H9 (cell line): Measurements from ENCODE around the gene SLC7A14. TPM values are rescaled to one million over a fixed set of nuclear protein-coding genes. Genes with fewer than 3 reads are reported as not detected.

Experiments used
- DNase-seq: peaks from one replicate; pipeline ENCODE4 v3.0.0-alpha.2; 2017
- H2AFZ ChIP-seq: one replicate; pipeline ENCODE4 v1.6.1; 2013; ENCODE audit warnings: mild to moderate bottlenecking, low read length, control low read depth, moderate library complexity
- H2AK5ac ChIP-seq: 2 replicates; pipeline ENCODE4 v1.6.1; 2013; ENCODE audit warnings: low read length, control low read depth, mixed read lengths; ENCODE audit not compliant: insufficient read length
- H2BK120ac ChIP-seq: one replicate; pipeline ENCODE4 v1.6.1; 2013; ENCODE audit warnings: low read depth, mild to moderate bottlenecking, low read length, control low read depth, inconsistent platforms; ENCODE audit not compliant: poor library complexity, severe bottlenecking
- H2BK12ac ChIP-seq: 2 replicates; pipeline ENCODE4 v1.6.1; 2013; ENCODE audit warnings: low read length, control low read depth, mixed read lengths, low read depth; ENCODE audit not compliant: insufficient read length
- H2BK15ac ChIP-seq: 2 replicates; pipeline ENCODE4 v1.6.1; 2013; ENCODE audit warnings: low read depth, low read length, control low read depth
- H2BK20ac ChIP-seq: one replicate; pipeline ENCODE4 v1.6.1; 2013; ENCODE audit warnings: low read depth, mild to moderate bottlenecking, low read length, control low read depth, inconsistent platforms; ENCODE audit not compliant: poor library complexity, severe bottlenecking
- H2BK5ac ChIP-seq: 2 replicates; pipeline ENCODE4 v1.6.1; 2013; ENCODE audit warnings: low read length, control low read depth, mixed read lengths; ENCODE audit not compliant: insufficient read length
- H3K14ac ChIP-seq: 2 replicates; pipeline ENCODE4 v1.6.1; 2013; ENCODE audit warnings: low read length, control low read depth; ENCODE audit not compliant: insufficient read depth
- H3K18ac ChIP-seq: 2 replicates; pipeline ENCODE4 v1.6.1; 2013; ENCODE audit warnings: low read depth, mild to moderate bottlenecking, mixed read lengths, low read length, control low read depth; ENCODE audit not compliant: insufficient read length
- H3K23ac ChIP-seq: 2 replicates; pipeline ENCODE4 v1.6.1; 2013; ENCODE audit warnings: low read length, control low read depth, mixed read lengths, low read depth; ENCODE audit not compliant: insufficient read length
- H3K23me2 ChIP-seq: 2 replicates; pipeline ENCODE4 v1.6.1; 2013; ENCODE audit warnings: low read depth, mild to moderate bottlenecking, mixed read lengths, low read length, control low read depth; ENCODE audit not compliant: insufficient read length, poor library complexity, severe bottlenecking
- H3K27ac ChIP-seq: 2 replicates; pipeline ENCODE4 v1.5.1; 2013; ENCODE audit warnings: low read length, control low read depth, mixed read lengths, low read depth; ENCODE audit not compliant: insufficient read length
- H3K27me3 ChIP-seq: 2 replicates; pipeline ENCODE4 v1.6.1; 2013; ENCODE audit warnings: low read length, control low read depth, inconsistent platforms; ENCODE audit not compliant: insufficient read depth
- H3K4ac ChIP-seq: 2 replicates; pipeline ENCODE4 v1.6.1; 2013; ENCODE audit warnings: low read depth, mild to moderate bottlenecking, control low read depth, inconsistent platforms, low read length, moderate library complexity
- H3K4me1 ChIP-seq: 2 replicates; pipeline ENCODE4 v1.6.1; 2013; ENCODE audit warnings: low read length, control low read depth, inconsistent platforms; ENCODE audit not compliant: insufficient read depth
- H3K4me2 ChIP-seq: 2 replicates; pipeline ENCODE4 v1.6.1; 2013; ENCODE audit warnings: low read length, control low read depth, mixed read lengths; ENCODE audit not compliant: insufficient read length, insufficient read depth
- H3K56ac ChIP-seq: 2 replicates; pipeline ENCODE4 v1.6.1; 2013; ENCODE audit warnings: low read depth, mild to moderate bottlenecking, mixed read lengths, low read length, control low read depth; ENCODE audit not compliant: insufficient read length
- H3K79me1 ChIP-seq: 2 replicates; pipeline ENCODE4 v1.6.1; 2013; ENCODE audit warnings: low read depth, mild to moderate bottlenecking, moderate library complexity, low read length, control low read depth, inconsistent platforms; ENCODE audit not compliant: insufficient read depth, poor library complexity, severe bottlenecking
- H3K79me2 ChIP-seq: 2 replicates; pipeline ENCODE4 v1.6.1; 2013; ENCODE audit warnings: low read length, control low read depth, inconsistent platforms; ENCODE audit not compliant: insufficient read depth
- H3K9ac ChIP-seq: 2 replicates; pipeline ENCODE4 v1.6.1; 2013; ENCODE audit warnings: low read length, control low read depth, mixed read lengths; ENCODE audit not compliant: insufficient read length; ENCODE audit errors: extremely low read depth
- H3K9me3 ChIP-seq: one replicate; pipeline ENCODE4 v1.6.1; 2013; ENCODE audit warnings: low read depth, low read length, inconsistent platforms; ENCODE audit not compliant: control insufficient read depth
- H3T11ph ChIP-seq: one replicate; pipeline ENCODE4 v1.6.1; 2013; ENCODE audit warnings: mild to moderate bottlenecking, low read length, control low read depth, inconsistent platforms
- H4K20me1 ChIP-seq: one replicate; pipeline ENCODE4 v1.6.1; 2013; ENCODE audit not compliant: control insufficient read depth, insufficient read length, insufficient read depth
- H4K5ac ChIP-seq: 2 replicates; pipeline ENCODE4 v1.6.1; 2013; ENCODE audit warnings: low read depth, mild to moderate bottlenecking, mixed read lengths, low read length, control low read depth; ENCODE audit not compliant: insufficient read length
- H4K8ac ChIP-seq: replicated peaks from 2 replicates; pipeline ENCODE4 v1.6.1; 2013; ENCODE audit warnings: low read length, control low read depth, mixed read lengths, low read depth; ENCODE audit not compliant: insufficient read length
- H4K91ac ChIP-seq: 2 replicates; pipeline ENCODE4 v1.6.1; 2013; ENCODE audit warnings: low read depth, mild to moderate bottlenecking, moderate library complexity, mixed read lengths, low read length, control low read depth; ENCODE audit not compliant: insufficient read length
- H3K27ac Mint-ChIP-seq, 3 experiments: 2 replicates in 2 of 3; 3 replicates in 1 of 3; pipeline ENCODE4 v1.8.0; 2020 to 2021; ENCODE audit warnings: mixed read lengths in 3 of 3, mild to moderate bottlenecking in 1 of 3, moderate library complexity in 1 of 3
- H3K27me3 Mint-ChIP-seq: 2 replicates; pipeline ENCODE4 v1.8.0; 2021; ENCODE audit warnings: low read depth, mild to moderate bottlenecking, moderate library complexity, mixed read lengths
- H3K36me3 Mint-ChIP-seq, 3 experiments: 2 replicates in 2 of 3; 3 replicates in 1 of 3; pipeline ENCODE4 v1.8.0; 2020 to 2021; ENCODE audit warnings: low read depth in 3 of 3, mixed read lengths in 3 of 3; ENCODE audit not compliant: insufficient read depth in 1 of 3
- H3K4me1 Mint-ChIP-seq, 2 experiments: 2 replicates each; pipeline ENCODE4 v1.8.0; 2020; ENCODE audit warnings: mixed read lengths in 2 of 2
- H3K4me3 Mint-ChIP-seq, 2 experiments: 2 replicates in 1 of 2; 3 replicates in 1 of 2; pipeline ENCODE4 v1.8.0; 2020 to 2021; ENCODE audit warnings: mild to moderate bottlenecking in 2 of 2, mixed read lengths in 2 of 2, moderate library complexity in 1 of 2
- H3K9me3 Mint-ChIP-seq, 2 experiments: 2 replicates in 1 of 2; 3 replicates in 1 of 2; pipeline ENCODE4 v1.8.0; 2020; ENCODE audit warnings: mild to moderate bottlenecking in 2 of 2, mixed read lengths in 2 of 2, moderate library complexity in 1 of 2
- WGBS: extraction: QIAGEN DNeasy Blood & Tissue Kit; methylation state at CpG from one replicate; pipeline ENCODE4 v1.1.7; 2013; ENCODE audit warnings: missing lambda C conversion rate, low lambda C conversion rate, mixed read lengths; ENCODE audit not compliant: insufficient read length; ENCODE audit errors: extremely low coverage; 5-methylcytosine and 5-hydroxymethylcytosine counted together
- total RNA-seq: library from RNA; stranded (reverse); gene quantifications from 2 replicates; pipeline ENCODE4 v1.2.1, GENCODE V29; 2021
- TF ChIP-seq, protein P1 (sequence below): fragments of 200-600 bp; sonication (generic); conservative IDR thresholded peaks from 3 replicates; pipeline ENCODE4 v1.8.0; 2021; ENCODE audit warnings: antibody characterized with exemption, mild to moderate bottlenecking

The SLC7A14 gene
- total RNA-seq, 1 experiment from 2014 or later = 0.42 TPM

DNA sequence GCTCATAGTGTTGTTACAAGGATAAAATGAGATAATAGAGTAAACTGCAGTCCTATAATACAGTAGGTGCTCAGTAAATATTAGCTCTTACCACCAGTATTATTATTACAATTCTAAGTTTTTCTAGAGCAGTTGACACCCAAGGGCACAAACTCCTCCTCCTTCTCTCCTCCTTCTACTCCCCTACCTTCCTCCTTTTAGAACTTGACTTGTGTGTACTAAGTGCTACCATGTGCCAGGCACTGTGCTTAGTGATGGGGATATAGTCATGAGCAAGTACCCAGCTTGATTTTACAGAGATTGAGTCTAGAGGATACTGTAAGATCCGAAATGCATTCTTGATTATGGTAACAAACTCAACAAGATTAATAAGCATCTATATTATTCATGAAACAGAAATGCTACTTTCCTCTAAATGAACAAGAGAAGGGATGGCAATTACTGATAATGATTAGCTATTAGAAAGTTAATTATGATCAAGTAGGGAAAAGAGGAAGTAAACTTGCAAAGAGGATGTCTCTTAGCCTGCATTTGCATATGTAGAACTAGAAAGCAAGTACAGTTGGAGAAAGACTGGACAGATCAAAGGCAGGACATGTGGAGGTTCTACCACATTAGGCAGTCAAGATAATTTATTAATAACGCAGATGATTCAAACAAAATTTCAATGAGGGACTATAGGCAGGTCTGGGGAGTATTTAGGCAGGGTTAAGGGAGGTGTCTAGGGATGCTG is 94.9 kb downstream of the SLC7A14 start:
- Histone ChIP-seq H3K56ac (no peak overlapping the region), H2BK5ac (no peak overlapping the region), H3K4me2 (no peak overlapping the region), H3K79me1 (no peaks in the 10 kb centered on the region), H3K23ac (no peak overlapping the region), H2BK12ac (no peak overlapping the region), H2BK20ac (no peak overlapping the region), H4K20me1 (no peaks in the 10 kb centered on the region), H2BK120ac (no peak overlapping the region), H4K8ac (no peak overlapping the region), H3K4me1 (peaks cover 4% of the 10 kb centered on the region; the same call in 1 of the 2 replicates), H3K27me3 (no peaks in the 10 kb centered on the region), H3K18ac (no peak overlapping the region), H2AFZ (no peak overlapping the region), H4K5ac (no peak overlapping the region), H3K9ac (no peak overlapping the region), H3K79me2 (no peaks in the 10 kb centered on the region), H4K91ac (no peak overlapping the region), H2BK15ac (no peak overlapping the region), H3K9me3 (no peaks in the 10 kb centered on the region), H3K23me2 (no peaks in the 10 kb centered on the region), H3K27ac (no peak overlapping the region), H3K14ac (no peak overlapping the region), H3K4ac (no peak overlapping the region), H3T11ph (no peak overlapping the region), H2AK5ac (no peak overlapping the region)
- Mint-ChIP-seq H3K4me1 (peaks cover 18 to 20% of the 10 kb centered on the region in 2 experiments), H3K27ac (no peak overlapping the region), H3K27me3 (no peaks in the 10 kb centered on the region), H3K36me3 (no peaks in the 10 kb centered on the region), H3K4me3 (no peak overlapping the region), H3K9me3 (no peaks in the 10 kb centered on the region)
- no CpG with 5 or more reads among the region's 2 CpGs for WGBS
- TF ChIP-seq, protein P1, sequence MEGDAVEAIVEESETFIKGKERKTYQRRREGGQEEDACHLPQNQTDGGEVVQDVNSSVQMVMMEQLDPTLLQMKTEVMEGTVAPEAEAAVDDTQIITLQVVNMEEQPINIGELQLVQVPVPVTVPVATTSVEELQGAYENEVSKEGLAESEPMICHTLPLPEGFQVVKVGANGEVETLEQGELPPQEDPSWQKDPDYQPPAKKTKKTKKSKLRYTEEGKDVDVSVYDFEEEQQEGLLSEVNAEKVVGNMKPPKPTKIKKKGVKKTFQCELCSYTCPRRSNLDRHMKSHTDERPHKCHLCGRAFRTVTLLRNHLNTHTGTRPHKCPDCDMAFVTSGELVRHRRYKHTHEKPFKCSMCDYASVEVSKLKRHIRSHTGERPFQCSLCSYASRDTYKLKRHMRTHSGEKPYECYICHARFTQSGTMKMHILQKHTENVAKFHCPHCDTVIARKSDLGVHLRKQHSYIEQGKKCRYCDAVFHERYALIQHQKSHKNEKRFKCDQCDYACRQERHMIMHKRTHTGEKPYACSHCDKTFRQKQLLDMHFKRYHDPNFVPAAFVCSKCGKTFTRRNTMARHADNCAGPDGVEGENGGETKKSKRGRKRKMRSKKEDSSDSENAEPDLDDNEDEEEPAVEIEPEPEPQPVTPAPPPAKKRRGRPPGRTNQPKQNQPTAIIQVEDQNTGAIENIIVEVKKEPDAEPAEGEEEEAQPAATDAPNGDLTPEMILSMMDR = no peak
- no peak for DNase-seq
